ENCODE results near the gene MYT1. TPM values are rescaled to one million over a fixed set of nuclear protein-coding genes. Genes with fewer than 3 reads are reported as not detected.

MYT1 gene
- total RNA-seq, 1 donor from 2014 or later: not detected

- intact Hi-C loops (cut with DNase I): no loop called here
- H3K4me1 ChIP-seq: no peaks in the 10 kb centered on the region
- no peaks in the 10 kb centered on the region for H3K27me3 ChIP-seq
- peaks cover 0 to 14% of the 10 kb centered on the region in 2 donors for H3K36me3 ChIP-seq
- H3K27ac ChIP-seq: no peak overlapping the region
- no peak for DNase-seq (ENCODE audit: extremely low spot score in 2 of 2)
- H3K4me3 ChIP-seq: no peak overlapping the region
- no peak for TF ChIP-seq POLR2A (IDR thresholded peaks at IDR 0.05)
- no peak for TF ChIP-seq CTCF (IDR thresholded peaks at IDR 0.05)
- no peak for TF ChIP-seq POLR2AphosphoS5 (IDR thresholded peaks at IDR 0.05; ENCODE audit: insufficient read depth in 1 of 2, low read depth in 1 of 2)
- no peaks in the 10 kb centered on the region for H3K9me3 ChIP-seq
Measured at GRCh38 chr20:64277571-64278316, 113.5 kb downstream of the MYT1 start.

GRCh38 chr20:64278317-64278681 is 114.0 kb downstream of the MYT1 start:
- no peak overlapping the region for H3K4me3 ChIP-seq
- H3K27ac ChIP-seq: no peak overlapping the region
- H3K36me3 ChIP-seq: peaks cover 0 to 10% of the 10 kb centered on the region in 2 donors
- H3K9me3 ChIP-seq: no peaks in the 10 kb centered on the region
- DNase-seq (ENCODE audit: extremely low spot score in 2 of 2): no peak
- TF ChIP-seq POLR2A (IDR thresholded peaks at IDR 0.05): no peak
- no peak for TF ChIP-seq POLR2AphosphoS5 (IDR thresholded peaks at IDR 0.05; ENCODE audit: insufficient read depth in 1 of 2, low read depth in 1 of 2)
- TF ChIP-seq CTCF (IDR thresholded peaks at IDR 0.05): no peak
- intact Hi-C loops (cut with DNase I): no loop called here
- no peaks in the 10 kb centered on the region for H3K4me1 ChIP-seq
- H3K27me3 ChIP-seq: no peaks in the 10 kb centered on the region

GRCh38 chr20:64279826-64280459 is 115.7 kb downstream of the MYT1 start:
- no peak overlapping the region for H3K27ac ChIP-seq
- no peaks in the 10 kb centered on the region for H3K27me3 ChIP-seq
- no peaks in the 10 kb centered on the region for H3K9me3 ChIP-seq
- no peak overlapping the region for H3K4me3 ChIP-seq
- H3K4me1 ChIP-seq: no peaks in the 10 kb centered on the region
- intact Hi-C loops (cut with DNase I): no loop called here
- DNase-seq (ENCODE audit: extremely low spot score in 2 of 2): no peak
- TF ChIP-seq POLR2AphosphoS5 (IDR thresholded peaks at IDR 0.05; ENCODE audit: insufficient read depth in 1 of 2, low read depth in 1 of 2): no peak
- no peak for TF ChIP-seq CTCF (IDR thresholded peaks at IDR 0.05)
- no peak for TF ChIP-seq POLR2A (IDR thresholded peaks at IDR 0.05)
- H3K36me3 ChIP-seq: peaks cover 0 to 8% of the 10 kb centered on the region in 2 donors

- intact Hi-C loops (cut with DNase I): no loop called here
- H3K36me3 ChIP-seq: peaks cover 0 to 8% of the 10 kb centered on the region in 2 donors
- TF ChIP-seq POLR2AphosphoS5 (IDR thresholded peaks at IDR 0.05; ENCODE audit: insufficient read depth in 1 of 2, low read depth in 1 of 2) (no peak), CTCF (IDR thresholded peaks at IDR 0.05) (no peak), POLR2A (IDR thresholded peaks at IDR 0.05) (no peak)
- H3K27ac ChIP-seq: no peak overlapping the region
- H3K27me3 ChIP-seq: no peaks in the 10 kb centered on the region
- H3K4me1 ChIP-seq: no peaks in the 10 kb centered on the region
- no peak for DNase-seq (ENCODE audit: extremely low spot score in 2 of 2)
- no peak overlapping the region for H3K4me3 ChIP-seq
- H3K9me3 ChIP-seq: no peaks in the 10 kb centered on the region
Measured at GRCh38 chr20:64280460-64280843, 116.2 kb downstream of the MYT1 start.

- no peaks in the 10 kb centered on the region for H3K36me3 ChIP-seq
- H3K27me3 ChIP-seq: no peaks in the 10 kb centered on the region
- no peak for DNase-seq (ENCODE audit: extremely low spot score in 2 of 2)
- H3K4me3 ChIP-seq: no peak overlapping the region
- H3K9me3 ChIP-seq: no peaks in the 10 kb centered on the region
- TF ChIP-seq POLR2A (IDR thresholded peaks at IDR 0.05) (no peak), CTCF (IDR thresholded peaks at IDR 0.05) (no peak), POLR2AphosphoS5 (IDR thresholded peaks at IDR 0.05; ENCODE audit: insufficient read depth in 1 of 2, low read depth in 1 of 2) (no peak)
- no peak overlapping the region for H3K27ac ChIP-seq
- intact Hi-C loops (cut with DNase I): no loop called here
- H3K4me1 ChIP-seq: no peaks in the 10 kb centered on the region
Measured at GRCh38 chr20:64283646-64284045, 119.4 kb downstream of the MYT1 start.
